Stimulated activated CD4-positive, alpha-beta T cell treated with anti-CD3 and anti-CD28 coated beads, Interleukin-2, amount 100 ng/mL, for 4 hours (primary cell): ENCODE measurements around the gene C1QL3.

Source experiments
- DNase-seq: peaks from one replicate; pipeline ENCODE4 v3.0.0-alpha.2; 2020; ENCODE audit warnings: low read depth

C1QL3 gene

DNA sequence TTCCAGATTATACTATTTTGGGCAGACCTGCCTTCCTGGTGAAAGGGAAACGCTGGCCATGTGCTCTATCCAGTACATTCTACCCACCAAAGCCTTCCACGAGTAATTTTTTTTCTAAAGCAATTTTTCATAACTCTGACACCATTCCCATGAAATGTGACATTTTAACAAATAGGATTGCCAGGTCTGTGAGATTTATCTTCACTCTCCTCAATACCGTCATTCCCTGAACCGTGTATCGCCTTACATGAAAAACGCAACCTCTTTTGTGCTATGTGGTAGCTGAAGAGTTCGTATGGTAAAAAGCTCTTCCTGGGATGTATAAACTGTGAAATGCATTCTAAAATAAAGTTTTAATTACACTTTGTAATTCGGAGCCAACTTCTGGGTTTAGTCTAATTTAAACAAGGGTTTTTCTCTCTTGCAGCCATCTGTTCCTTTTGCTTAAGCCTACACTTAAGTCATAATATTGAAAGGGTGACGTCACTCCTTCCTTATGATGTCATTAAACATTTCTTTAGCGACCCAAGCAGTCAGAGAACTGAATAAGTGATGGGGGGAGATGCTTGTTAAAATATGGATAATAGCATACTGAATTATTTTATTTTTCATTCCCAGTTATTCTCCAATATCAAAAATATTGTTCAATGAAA lies 27.7 kb downstream of the C1QL3 start:
- no peak for DNase-seq

DNA sequence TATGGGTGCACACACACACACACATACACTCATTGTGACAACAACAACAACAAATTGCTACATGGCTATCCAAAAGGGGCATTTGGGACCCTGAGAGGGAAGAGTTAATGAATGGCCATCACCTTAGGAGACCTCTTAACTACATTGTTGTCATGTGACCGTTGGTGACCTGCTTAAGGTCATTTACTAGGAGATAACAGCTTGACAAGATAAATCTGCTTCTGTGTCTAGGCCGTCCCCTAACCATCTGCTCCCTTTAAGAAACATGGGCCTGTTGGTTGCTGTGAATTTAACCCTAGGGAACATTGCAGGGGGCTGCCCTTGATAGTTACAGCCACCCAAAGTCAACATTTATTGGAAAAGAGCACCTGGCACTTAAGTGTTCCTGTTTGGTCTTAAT lies 29.7 kb downstream of the C1QL3 start:
- no peak for DNase-seq

DNA sequence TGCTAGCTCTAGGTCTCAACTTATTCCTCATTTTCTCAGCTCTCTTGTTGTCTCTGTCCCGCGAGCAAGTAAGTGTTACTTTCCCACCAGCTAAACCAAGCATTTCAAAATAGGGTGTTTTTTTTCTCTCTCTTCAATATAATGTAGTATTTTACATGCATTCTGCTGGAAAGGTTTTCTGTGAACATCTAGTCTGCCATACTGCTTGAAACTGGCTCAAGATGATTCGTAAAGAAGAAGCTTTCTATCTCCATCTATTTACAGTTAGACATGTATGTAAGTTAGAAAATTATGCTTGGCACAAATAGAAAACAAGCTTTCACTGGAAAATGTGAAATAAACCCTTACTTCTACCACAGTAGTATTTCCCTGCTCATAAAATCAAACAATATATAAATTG lies 31.2 kb downstream of the C1QL3 start:
- no peak for DNase-seq

DNA sequence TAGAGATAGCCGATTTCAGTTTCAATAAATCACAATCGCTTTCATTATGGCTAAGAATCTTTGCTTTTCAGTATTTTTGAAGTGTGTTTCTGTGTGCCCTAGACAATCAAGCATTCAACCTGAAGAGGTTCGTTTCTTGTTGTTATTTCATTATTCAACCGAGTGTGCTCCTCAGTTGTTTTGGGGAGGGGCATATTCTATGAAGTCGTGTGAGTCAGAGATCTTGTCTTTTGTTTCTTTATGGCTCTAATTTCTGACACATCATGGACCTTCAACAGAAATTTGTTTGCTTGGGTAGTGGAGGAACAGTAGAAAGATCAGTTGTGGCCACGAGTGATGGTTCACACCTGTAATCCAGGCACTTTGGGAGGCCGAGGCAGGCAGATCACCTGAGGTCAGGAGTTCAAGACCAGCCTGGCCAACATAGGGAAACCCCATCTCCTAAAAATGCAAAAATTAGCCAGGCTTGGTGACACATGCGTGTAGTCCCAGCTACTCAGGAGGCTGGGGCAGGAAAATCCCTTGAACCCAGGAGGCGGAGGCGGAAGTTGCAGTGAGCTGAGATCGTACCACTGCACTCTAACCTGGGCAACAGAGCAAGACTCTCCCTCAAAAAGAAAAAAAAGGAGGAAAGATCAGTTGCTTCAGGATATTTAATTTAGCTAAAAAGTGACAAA lies 38.3 kb downstream of the C1QL3 start:
- no peak for DNase-seq

DNA sequence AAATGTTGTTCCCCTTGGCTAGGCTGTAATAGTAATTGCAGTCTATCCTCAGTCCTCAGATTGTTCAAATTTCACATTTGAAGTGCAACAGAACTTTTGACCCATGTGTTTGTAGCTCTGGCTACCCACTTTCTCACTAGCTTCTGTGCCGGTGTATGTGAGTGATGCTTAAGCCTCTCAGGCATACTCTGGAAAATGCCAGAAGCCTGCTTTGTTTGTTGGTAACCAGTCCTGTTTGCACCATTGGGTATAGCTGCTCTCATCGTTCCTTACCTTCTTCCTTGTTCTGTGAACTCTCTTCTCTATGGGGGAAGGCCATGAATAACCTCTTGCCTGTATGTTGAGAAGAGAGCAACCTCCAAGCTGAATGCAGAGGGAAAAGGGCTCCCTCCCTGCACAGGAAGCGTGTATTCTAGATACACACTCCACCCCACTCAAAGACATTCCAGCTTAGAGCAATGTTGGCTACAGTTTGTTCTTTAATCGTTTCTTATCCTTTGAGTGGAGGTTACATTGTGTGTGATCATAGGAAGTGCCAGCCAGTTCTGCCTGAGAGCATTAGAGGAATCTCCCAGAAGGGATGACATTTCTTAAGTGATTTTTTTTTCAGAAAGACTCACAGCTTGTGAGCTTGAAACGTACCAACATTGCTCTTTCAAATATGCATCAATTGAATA lies 40.5 kb downstream of the C1QL3 start:
- DNase-seq = no peak

DNA sequence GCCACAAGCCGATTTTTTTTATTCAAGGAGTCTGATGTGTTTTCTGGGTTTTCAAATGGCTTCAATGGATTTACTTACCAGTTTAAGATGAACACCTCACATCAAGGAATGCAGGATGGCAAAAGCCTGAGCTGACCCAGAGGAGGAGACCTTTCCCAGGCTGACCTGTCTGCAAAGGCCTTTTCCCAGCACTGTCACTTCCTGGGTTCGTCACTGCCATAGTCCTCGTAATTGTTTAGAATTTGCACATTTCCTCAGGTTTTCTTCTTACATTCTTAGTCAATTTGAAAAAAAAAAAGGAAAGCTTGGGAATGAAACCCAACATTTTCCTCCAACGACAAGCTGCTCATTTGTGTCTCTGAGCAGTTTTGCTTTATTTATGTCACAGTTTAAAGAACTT lies 42.9 kb downstream of the C1QL3 start:
- no peak for DNase-seq

DNA sequence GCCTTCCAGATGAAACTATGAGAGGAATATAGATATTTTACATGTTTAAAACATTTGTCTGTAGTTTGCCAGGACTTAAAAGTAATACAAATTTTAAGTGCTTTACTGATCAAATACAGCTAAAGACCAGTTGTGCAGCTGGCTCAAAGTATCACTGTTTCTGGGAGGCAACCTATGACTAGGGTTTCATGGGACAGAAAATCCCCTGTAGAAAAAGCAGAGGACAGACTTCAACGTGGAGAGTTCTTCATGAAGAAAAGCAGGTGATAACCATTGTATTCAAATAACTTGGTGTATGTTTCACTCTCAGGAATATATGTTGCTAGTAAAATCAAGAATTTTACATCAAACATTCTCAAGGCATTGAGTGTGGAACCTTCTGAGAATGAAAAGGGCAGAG lies 43.9 kb downstream of the C1QL3 start:
- DNase-seq = no peak

DNA sequence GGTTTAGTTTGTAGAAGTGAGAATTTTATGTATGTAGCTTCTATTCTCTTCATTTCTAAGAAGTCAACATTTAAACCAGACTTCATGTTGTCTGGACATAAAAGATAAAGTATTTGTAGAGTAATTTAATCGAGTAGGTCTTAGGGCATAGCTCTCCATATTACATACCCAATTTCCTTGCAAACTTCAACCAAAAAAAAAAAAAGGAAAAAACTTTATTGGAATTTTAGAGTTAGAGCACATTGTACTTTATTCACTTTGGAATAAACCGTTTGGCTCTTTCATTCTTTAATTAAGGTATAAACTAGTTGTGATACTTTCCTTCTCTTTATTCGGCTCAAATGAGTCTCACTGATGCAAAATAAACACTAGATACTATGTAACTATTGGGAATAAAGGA lies 48.9 kb downstream of the C1QL3 start:
- no peak for DNase-seq

DNA sequence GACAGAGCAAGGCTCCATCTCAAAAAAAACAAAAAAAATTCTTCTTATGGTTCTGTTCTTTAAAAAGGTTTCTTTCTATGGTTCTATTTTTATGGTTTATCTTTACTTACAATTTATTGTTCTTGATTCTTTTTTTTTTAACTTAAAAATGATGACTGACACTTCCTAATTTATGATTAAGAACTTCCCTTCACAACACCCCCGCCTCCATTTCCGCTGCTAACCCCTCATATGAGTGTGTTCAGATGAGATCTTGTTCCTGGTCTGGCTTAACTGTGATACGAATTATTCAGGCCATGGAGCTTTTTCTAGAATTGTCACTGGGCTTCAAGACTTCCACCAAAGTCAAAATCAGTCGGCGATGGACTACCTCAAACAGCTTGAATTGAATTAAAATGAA lies 50.9 kb downstream of the C1QL3 start:
- DNase-seq = peak; percentile 16

DNA sequence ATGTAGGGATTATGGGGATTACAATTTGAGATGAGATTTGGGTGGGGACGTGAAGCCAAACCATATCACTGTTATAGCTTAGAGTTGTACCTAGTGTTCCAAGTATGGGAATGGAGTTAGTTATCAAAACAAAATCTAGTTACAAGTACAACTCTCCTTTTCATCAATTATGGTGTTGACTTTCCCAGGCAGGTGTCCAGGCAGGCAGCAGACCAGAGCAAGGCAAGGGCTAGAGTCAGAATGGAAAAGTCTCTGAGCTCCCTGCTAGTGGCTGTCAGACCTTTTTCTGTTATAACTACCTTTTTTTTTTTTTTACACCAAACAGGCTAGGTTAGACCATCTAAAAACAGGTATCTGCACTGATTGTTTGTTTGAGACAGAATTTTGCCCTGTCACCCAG lies 55.7 kb downstream of the C1QL3 start:
- DNase-seq = no peak
